ENCODE results near the gene CR1. TPM values are rescaled to one million over a fixed set of nuclear protein-coding genes. Genes with fewer than 3 reads are reported as not detected.

The CR1 gene
- total RNA-seq, 4 donors from 2014 or later, result 6.8 to 28.4 (median 18.2) TPM

DNA sequence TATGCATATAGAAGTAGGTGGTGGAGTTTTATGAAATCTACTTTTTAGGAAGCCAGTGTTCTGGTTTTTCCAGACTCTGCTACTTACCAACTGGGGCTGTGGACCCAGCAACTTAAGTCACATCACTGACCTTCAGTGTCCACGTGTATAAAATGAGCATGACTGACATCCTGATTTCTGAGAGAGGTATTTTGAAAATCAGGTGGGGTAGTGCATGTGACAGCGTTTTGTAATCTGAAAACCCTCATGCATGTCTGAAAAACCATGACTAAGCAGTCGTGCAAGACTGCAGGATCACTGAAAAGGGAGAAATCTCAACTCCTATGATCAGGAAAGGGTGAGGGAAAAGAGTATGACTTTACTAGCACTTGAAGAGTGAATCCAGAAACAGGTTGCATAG, 175.0 kb downstream of the CR1 start:
- no peak for TF ChIP-seq CTCF (IDR thresholded peaks at IDR 0.05; ENCODE audit: low read depth)

DNA sequence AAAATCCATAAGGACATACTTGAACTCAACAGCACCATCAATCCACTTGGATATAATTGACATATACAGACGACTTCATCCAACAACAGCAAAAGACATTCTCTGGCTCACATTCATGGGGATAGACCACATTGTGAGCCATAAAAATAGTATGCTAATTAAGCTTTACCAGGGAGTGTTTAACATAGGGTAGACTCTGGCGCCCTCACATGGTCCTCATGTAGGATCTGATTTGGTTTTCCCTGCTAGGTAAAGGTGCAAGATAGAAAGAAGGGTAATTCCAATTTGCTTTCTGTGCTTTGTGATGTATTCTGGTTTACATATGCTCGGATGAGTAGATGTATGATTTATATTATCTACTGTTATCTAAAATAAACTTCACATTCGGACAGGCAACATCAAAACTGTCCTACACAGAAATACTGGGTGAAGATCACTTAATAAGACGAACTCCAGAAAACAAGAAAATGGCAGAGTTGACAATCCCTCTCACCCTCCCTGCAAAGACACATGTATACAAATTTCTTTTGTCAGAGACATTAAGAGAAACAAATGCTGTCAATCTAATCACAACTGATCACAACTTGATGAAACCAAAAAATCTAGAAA, 176.7 kb downstream of the CR1 start:
- no peak for TF ChIP-seq CTCF (IDR thresholded peaks at IDR 0.05; ENCODE audit: low read depth)

DNA sequence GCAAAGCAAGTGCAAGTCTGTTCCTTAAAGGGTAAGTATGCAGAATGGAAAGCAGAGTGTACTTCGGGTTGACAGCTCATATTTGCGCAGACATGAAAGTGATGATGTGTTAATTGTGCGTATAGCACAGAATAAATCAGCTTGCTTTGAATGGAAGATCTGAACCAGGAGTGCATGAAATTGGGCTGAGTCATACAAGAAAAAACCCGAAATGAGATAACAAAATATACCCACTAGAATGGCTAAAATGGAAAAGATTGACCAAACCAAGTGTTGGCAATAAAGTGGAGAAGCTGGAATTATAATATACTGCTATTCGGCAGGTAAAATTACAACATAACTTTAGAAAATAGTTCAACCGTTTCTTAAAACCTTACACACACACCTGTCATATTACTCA, 177.4 kb downstream of the CR1 start:
- no peak for TF ChIP-seq CTCF (IDR thresholded peaks at IDR 0.05; ENCODE audit: low read depth)

- no peak for TF ChIP-seq CTCF (IDR thresholded peaks at IDR 0.05; ENCODE audit: low read depth)
Observed at GRCh38 chr1:207676153-207676552, 180.2 kb downstream of the CR1 start.

DNA sequence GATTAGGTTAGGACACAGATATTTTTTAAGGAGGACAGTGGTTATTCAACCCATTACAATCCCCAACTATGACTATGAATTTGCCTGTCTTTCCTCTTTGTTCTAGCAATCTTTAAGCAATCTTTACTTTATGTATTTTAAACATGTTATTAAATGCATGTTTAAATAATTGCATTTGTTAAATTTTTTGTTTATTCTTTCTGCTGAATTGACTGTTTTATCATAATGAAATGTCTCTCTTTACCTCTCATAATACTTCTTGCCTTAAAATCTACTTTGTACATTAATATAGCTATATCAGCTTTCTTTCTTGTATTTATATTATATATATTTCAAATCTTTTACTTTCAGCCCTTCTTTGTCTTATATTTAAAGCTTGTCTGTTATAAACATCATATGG, 195.1 kb downstream of the CR1 start:
- TF ChIP-seq CTCF (IDR thresholded peaks at IDR 0.05; ENCODE audit: low read depth), result no peak

Other genes with a start within 250 kb of the CR1 start
- 100 to 1,000 TPM in 1 of 4 donors, 10 to 100 TPM in 3; 29.6 to 105 (median 74.4) TPM for gene CD55, start 174.5 kb upstream of the CR1 start, total RNA-seq
- not detected for gene CR2, start 41.8 kb upstream of the CR1 start, total RNA-seq
- gene CR1L, start 149.0 kb downstream of the CR1 start, total RNA-seq, result 1 to 10 TPM in 1 of 4 donors, under 1 TPM in 1, not detected in 2; 0.57 to 1.0 TPM